HG02938 (cell line): ENCODE results near the gene CCDC117.

Source experiments
- ATAC-seq: cut with Tn5 transposase; IDR thresholded peaks from one replicate; pipeline ENCODE4 v1.9.1; 2021; ENCODE audit warnings: mild to moderate bottlenecking, moderate library complexity; ENCODE audit not compliant: unreplicated experiment

CCDC117 gene

GRCh38 chr22:28768701-28769393 lies 3.6 kb upstream of the CCDC117 start:
- ATAC-seq: no peak

GRCh38 chr22:28769394-28770085 lies 3.0 kb upstream of the CCDC117 start:
- no peak for ATAC-seq

- ATAC-seq: no peak
Measured at GRCh38 chr22:28771195-28771791, 1.2 kb upstream of the CCDC117 start.

- peak; percentile 12 for ATAC-seq
Measured at GRCh38 chr22:28773461-28773867, 969 bp downstream of the CCDC117 start.

- no peak for ATAC-seq
Measured at GRCh38 chr22:28774378-28774777, 1.9 kb downstream of the CCDC117 start.

- ATAC-seq: no peak
Measured at GRCh38 chr22:28779833-28780232, 7.3 kb downstream of the CCDC117 start.

GRCh38 chr22:28780296-28780695 lies 7.8 kb downstream of the CCDC117 start:
- no peak for ATAC-seq

- ATAC-seq: no peak
Measured at GRCh38 chr22:28783786-28784671, 11.5 kb downstream of the CCDC117 start.

GRCh38 chr22:28788601-28789000 lies 16.1 kb downstream of the CCDC117 start:
- ATAC-seq: no peak

- ATAC-seq: no peak
Measured at GRCh38 chr22:28791124-28791523, 18.6 kb downstream of the CCDC117 start.

GRCh38 chr22:28791841-28792490 lies 19.5 kb downstream of the CCDC117 start:
- peak; percentile 63 for ATAC-seq

GRCh38 chr22:28792491-28793383 lies 20.2 kb downstream of the CCDC117 start:
- peak; percentile 33 for ATAC-seq

- no peak for ATAC-seq
Measured at GRCh38 chr22:28793976-28794584, 21.6 kb downstream of the CCDC117 start.

GRCh38 chr22:28795071-28795693 lies 22.7 kb downstream of the CCDC117 start:
- ATAC-seq: no peak

- ATAC-seq: no peak
Measured at GRCh38 chr22:28795932-28796856, 23.7 kb downstream of the CCDC117 start.

GRCh38 chr22:28798810-28799605 lies 26.5 kb downstream of the CCDC117 start:
- no peak for ATAC-seq
